Liver (tissue), 9 donors: ENCODE data around the gene SEMA4D. TPM values are rescaled to one million over a fixed set of nuclear protein-coding genes. Genes with fewer than 3 reads are reported as not detected.

Source experiments
- DNase-seq: peaks from one replicate; pipeline ENCODE4 v3.0.0-alpha.2; 2017; ENCODE audit warnings: low spot score
- H3K27ac ChIP-seq, 2 donors: one replicate each; pipeline ENCODE4 v1.7.0; 2013; ENCODE audit warnings: inconsistent platforms in 2 of 2, low read length in 2 of 2, control low read depth in 1 of 2, low read depth in 1 of 2, mild to moderate bottlenecking in 1 of 2
- H3K27me3 ChIP-seq, 4 donors: one replicate each; pipeline versions ENCODE4 v1.6.1 to v1.7.0; 2013; ENCODE audit warnings: low read length in 3 of 4, inconsistent platforms in 1 of 4, mild to moderate bottlenecking in 1 of 4, moderate library complexity in 1 of 4; ENCODE audit not compliant: control insufficient read depth in 4 of 4, insufficient read depth in 4 of 4
- H3K36me3 ChIP-seq, 4 donors: one replicate each; pipeline versions ENCODE4 v1.6.1 to v1.7.0; 2013; ENCODE audit warnings: low read length in 3 of 4, mild to moderate bottlenecking in 3 of 4, low read depth in 1 of 4, moderate library complexity in 1 of 4; ENCODE audit not compliant: control insufficient read depth in 4 of 4, insufficient read depth in 3 of 4
- H3K4me1 ChIP-seq, 4 donors: one replicate each; pipeline versions ENCODE4 v1.6.1 to v1.7.0; 2013; ENCODE audit warnings: low read length in 3 of 4, mild to moderate bottlenecking in 3 of 4, moderate library complexity in 1 of 4; ENCODE audit not compliant: control insufficient read depth in 4 of 4, insufficient read depth in 4 of 4
- H3K4me3 ChIP-seq, 3 donors: one replicate each; pipeline versions ENCODE4 v1.6.1 to v1.7.0; 2013; ENCODE audit warnings: low read length in 3 of 3, control low read depth in 1 of 3, low read depth in 1 of 3, mild to moderate bottlenecking in 1 of 3
- H3K9ac ChIP-seq, 2 donors: one replicate each; pipeline ENCODE4 v1.7.0; 2013; ENCODE audit warnings: low read length in 2 of 2, mild to moderate bottlenecking in 2 of 2, moderate library complexity in 2 of 2, control low read depth in 1 of 2, low read depth in 1 of 2
- H3K9me3 ChIP-seq, 4 donors: one replicate each; pipeline versions ENCODE4 v1.6.1 to v1.7.0; 2013; ENCODE audit warnings: low read length in 3 of 4; ENCODE audit not compliant: control insufficient read depth in 4 of 4
- EGR1 ChIP-seq, 2 donors: IDR thresholded peaks; 2 replicates each; pipeline ENCODE4 v1.6.1; 2016 to 2018; ENCODE audit warnings: antibody characterized with exemption in 2 of 2, low read depth in 2 of 2
- FOXA1 ChIP-seq: IDR thresholded peaks from 2 replicates; pipeline ENCODE4 v1.6.1; 2016; ENCODE audit warnings: antibody characterized with exemption
- FOXA2 ChIP-seq: IDR thresholded peaks from 2 replicates; pipeline ENCODE4 v1.6.1; 2016; ENCODE audit warnings: antibody characterized with exemption
- GABPA ChIP-seq, 2 donors: IDR thresholded peaks in 1 of 2; conservative IDR thresholded peaks in 1 of 2; 2 replicates each; pipeline ENCODE4 v1.6.1; 2016; ENCODE audit warnings: antibody characterized with exemption in 2 of 2, mild to moderate bottlenecking in 1 of 2, moderate library complexity in 1 of 2
- HNF4A ChIP-seq, 2 donors: conservative IDR thresholded peaks; 2 replicates each; pipeline ENCODE4 v1.6.1; 2016; ENCODE audit warnings: antibody characterized with exemption in 2 of 2, mild to moderate bottlenecking in 2 of 2
- HNF4G ChIP-seq: IDR thresholded peaks from 2 replicates; pipeline ENCODE4 v1.6.1; 2016; ENCODE audit warnings: antibody characterized with exemption
- JUND ChIP-seq, 2 donors: IDR thresholded peaks; 2 replicates each; pipeline ENCODE4 v1.6.1; 2016; ENCODE audit warnings: antibody characterized with exemption in 2 of 2
- NR2F2 ChIP-seq: IDR thresholded peaks from 2 replicates; pipeline ENCODE4 v1.6.1; 2016; ENCODE audit warnings: antibody characterized with exemption
- RAD21 ChIP-seq, 2 donors: IDR thresholded peaks; 2 replicates each; pipeline ENCODE4 v1.6.1; 2016; ENCODE audit warnings: antibody characterized with exemption in 2 of 2, mild to moderate bottlenecking in 2 of 2
- RXRA ChIP-seq, 2 donors: IDR thresholded peaks; 2 replicates each; pipeline ENCODE4 v1.6.1; 2017 to 2018; ENCODE audit warnings: antibody characterized with exemption in 2 of 2, mild to moderate bottlenecking in 1 of 2
- SP1 ChIP-seq: IDR thresholded peaks from 2 replicates; pipeline ENCODE4 v1.6.1; 2018; ENCODE audit warnings: antibody characterized with exemption, mild to moderate bottlenecking
- TAF1 ChIP-seq: conservative IDR thresholded peaks from 2 replicates; pipeline ENCODE4 v1.6.1; 2016; ENCODE audit warnings: antibody characterized with exemption, mild to moderate bottlenecking
- YY1 ChIP-seq: IDR thresholded peaks from 2 replicates; pipeline ENCODE4 v1.6.1; 2016; ENCODE audit warnings: antibody characterized with exemption, mild to moderate bottlenecking
- WGBS: extraction: QIAGEN DNeasy Blood & Tissue Kit; methylation state at CpG from one replicate; pipeline ENCODE4 v1.1.7; 2013; 5-methylcytosine and 5-hydroxymethylcytosine counted together
- polyA plus RNA-seq, 2 donors: library from polyadenylated mRNA; stranded (reverse) in 1 of 2; unstranded in 1 of 2; fragments of 200-250 nt in 1 of 2; fragments of >200 nt in 1 of 2; fragmentation: Nextera tagmentation in 1 of 2; extraction: Ambion mirVana in 1 of 2; gene quantifications; one replicate each; pipeline versions ENCODE4 v1.2.1 to v1.2.3, GENCODE V29; 2013 to 2015
- total RNA-seq, 2 donors: library from RNA; depleted of rRNA; stranded (reverse); fragments of >200 nt; gene quantifications; one replicate each; pipeline ENCODE4 v1.2.3, GENCODE V29; 2014
- TF ChIP-seq, protein P1 (sequence below): IDR thresholded peaks from 2 replicates; pipeline ENCODE4 v1.6.1; 2016; ENCODE audit warnings: antibody characterized with exemption
- TF ChIP-seq, protein P2 (sequence below): IDR thresholded peaks from 2 replicates; pipeline ENCODE4 v1.6.1; 2016; ENCODE audit warnings: antibody characterized with exemption
- TF ChIP-seq, protein P3 (sequence below): IDR thresholded peaks from 2 replicates; pipeline ENCODE4 v1.6.1; 2016; ENCODE audit warnings: antibody characterized with exemption, mild to moderate bottlenecking
- TF ChIP-seq, protein P4 (sequence below): fragments of 150-350 bp; IDR thresholded peaks from 2 replicates; pipeline ENCODE4 v1.5.1; 2017; ENCODE audit warnings: improper control_type of control experiment, low read depth, low read length; ENCODE audit not compliant: missing input control
- TF ChIP-seq, protein P5 (sequence below): IDR thresholded peaks from 2 replicates; pipeline ENCODE4 v1.6.1; 2016; ENCODE audit warnings: antibody characterized with exemption
- donor health status: healthy.
- donor health status: healthy.
- donor health status: healthy.
- donor health status: healthy.
- donor health status: healthy.

SEMA4D gene
- total and polyA plus RNA-seq, 4 donors: 1.4 to 12.0 (median 4.1) TPM

DNA sequence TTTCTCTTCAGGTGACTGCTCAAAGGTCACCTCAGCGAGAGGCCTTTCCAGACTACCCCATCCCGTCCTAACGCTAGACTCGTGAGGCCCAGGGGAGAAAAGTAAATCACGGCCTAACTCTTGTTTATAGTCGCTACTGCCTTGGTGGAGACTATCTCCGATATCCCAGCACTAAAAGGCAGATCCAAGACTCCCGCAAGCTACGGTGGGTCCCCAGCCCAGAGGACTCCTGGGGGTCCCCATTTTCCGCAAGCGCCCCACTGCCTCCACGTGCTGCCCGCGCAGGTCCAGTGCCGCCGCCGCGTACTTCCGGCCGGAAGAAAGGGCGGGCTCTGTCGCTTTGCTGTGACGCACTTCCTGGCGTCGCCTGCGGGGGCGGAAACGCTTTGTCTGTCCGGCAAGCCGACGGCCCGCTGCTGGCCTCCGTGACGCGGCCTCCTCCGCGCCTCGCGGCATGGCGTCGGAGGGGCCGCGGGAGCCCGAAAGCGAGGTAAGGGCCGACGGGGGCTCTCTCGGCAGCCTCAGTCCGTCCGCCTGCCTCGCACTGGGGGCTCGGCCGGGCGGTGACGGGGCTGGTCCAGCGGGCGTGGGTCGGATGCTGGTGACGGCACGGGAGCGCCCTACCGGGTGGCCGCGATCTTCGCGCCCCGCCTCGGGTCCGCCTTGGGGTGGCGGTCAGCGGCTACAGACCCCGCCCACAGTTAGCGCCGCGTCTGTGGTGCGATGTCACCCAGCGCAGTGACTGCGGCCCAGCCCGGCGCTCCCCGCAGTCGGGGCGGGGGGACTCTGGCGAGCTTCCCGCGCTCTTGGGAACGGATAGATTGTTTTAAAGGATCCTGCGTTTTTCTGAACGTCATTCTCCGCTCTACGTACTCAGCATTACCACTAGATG is 179.5 kb downstream of the SEMA4D start, which contains the start of gene SECISBP2:
SECISBP2 (plus strand) TSS at position 378 of the 892 bp plus-strand sequence; CDS start at position 455, 77 bp downstream.
- peak; percentile 96 for DNase-seq
- H3K36me3 ChIP-seq: no peaks in the 10 kb centered on the region
- H3K9ac ChIP-seq: peak within 1 kb of the TSS; percentile 87 to 99
- H3K9me3 ChIP-seq: no peaks in the 10 kb centered on the region
- H3K4me3 ChIP-seq: peak within 1 kb of the TSS; percentile 68 to 88 (median 86)
- peak within 1 kb of the TSS; percentile 97 to 100 for H3K27ac ChIP-seq
- H3K4me1 ChIP-seq: peaks cover 6 to 24% (median 18%) of the 10 kb centered on the region in 4 donors
- no peaks in the 10 kb centered on the region for H3K27me3 ChIP-seq
- TF ChIP-seq TAF1 (peak; percentile 3), GABPA (IDR thresholded peaks at IDR 0.05 in 1 of 2, conservative IDR thresholded peaks at IDR 0.05 in 1 of 2) (peak; percentile 90 to 98), RXRA (IDR thresholded peaks at IDR 0.05) (peak; percentile 50 to 61), SP1 (peak; percentile 64), NR2F2 (no peak), HNF4A (conservative IDR thresholded peaks at IDR 0.05) (peak; percentile 25 to 35), RAD21 (IDR thresholded peaks at IDR 0.05) (peak in 1 of 2 donors; percentile 78), FOXA1 (peak; percentile 69), FOXA2 (no peak), EGR1 (IDR thresholded peaks at IDR 0.05; ENCODE audit: low read depth in 2 of 2) (peak; percentile 99 to 100), YY1 (peak; percentile 64), JUND (IDR thresholded peaks at IDR 0.05) (no peak), HNF4G (no peak)
- TF ChIP-seq, protein P1, sequence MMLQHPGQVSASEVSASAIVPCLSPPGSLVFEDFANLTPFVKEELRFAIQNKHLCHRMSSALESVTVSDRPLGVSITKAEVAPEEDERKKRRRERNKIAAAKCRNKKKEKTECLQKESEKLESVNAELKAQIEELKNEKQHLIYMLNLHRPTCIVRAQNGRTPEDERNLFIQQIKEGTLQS: no peak
- TF ChIP-seq, protein P2, sequence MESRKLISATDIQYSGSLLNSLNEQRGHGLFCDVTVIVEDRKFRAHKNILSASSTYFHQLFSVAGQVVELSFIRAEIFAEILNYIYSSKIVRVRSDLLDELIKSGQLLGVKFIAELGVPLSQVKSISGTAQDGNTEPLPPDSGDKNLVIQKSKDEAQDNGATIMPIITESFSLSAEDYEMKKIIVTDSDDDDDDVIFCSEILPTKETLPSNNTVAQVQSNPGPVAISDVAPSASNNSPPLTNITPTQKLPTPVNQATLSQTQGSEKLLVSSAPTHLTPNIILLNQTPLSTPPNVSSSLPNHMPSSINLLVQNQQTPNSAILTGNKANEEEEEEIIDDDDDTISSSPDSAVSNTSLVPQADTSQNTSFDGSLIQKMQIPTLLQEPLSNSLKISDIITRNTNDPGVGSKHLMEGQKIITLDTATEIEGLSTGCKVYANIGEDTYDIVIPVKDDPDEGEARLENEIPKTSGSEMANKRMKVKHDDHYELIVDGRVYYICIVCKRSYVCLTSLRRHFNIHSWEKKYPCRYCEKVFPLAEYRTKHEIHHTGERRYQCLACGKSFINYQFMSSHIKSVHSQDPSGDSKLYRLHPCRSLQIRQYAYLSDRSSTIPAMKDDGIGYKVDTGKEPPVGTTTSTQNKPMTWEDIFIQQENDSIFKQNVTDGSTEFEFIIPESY: no peak
- TF ChIP-seq, protein P3, sequence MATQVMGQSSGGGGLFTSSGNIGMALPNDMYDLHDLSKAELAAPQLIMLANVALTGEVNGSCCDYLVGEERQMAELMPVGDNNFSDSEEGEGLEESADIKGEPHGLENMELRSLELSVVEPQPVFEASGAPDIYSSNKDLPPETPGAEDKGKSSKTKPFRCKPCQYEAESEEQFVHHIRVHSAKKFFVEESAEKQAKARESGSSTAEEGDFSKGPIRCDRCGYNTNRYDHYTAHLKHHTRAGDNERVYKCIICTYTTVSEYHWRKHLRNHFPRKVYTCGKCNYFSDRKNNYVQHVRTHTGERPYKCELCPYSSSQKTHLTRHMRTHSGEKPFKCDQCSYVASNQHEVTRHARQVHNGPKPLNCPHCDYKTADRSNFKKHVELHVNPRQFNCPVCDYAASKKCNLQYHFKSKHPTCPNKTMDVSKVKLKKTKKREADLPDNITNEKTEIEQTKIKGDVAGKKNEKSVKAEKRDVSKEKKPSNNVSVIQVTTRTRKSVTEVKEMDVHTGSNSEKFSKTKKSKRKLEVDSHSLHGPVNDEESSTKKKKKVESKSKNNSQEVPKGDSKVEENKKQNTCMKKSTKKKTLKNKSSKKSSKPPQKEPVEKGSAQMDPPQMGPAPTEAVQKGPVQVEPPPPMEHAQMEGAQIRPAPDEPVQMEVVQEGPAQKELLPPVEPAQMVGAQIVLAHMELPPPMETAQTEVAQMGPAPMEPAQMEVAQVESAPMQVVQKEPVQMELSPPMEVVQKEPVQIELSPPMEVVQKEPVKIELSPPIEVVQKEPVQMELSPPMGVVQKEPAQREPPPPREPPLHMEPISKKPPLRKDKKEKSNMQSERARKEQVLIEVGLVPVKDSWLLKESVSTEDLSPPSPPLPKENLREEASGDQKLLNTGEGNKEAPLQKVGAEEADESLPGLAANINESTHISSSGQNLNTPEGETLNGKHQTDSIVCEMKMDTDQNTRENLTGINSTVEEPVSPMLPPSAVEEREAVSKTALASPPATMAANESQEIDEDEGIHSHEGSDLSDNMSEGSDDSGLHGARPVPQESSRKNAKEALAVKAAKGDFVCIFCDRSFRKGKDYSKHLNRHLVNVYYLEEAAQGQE: peak; percentile 75
- TF ChIP-seq, protein P4, sequence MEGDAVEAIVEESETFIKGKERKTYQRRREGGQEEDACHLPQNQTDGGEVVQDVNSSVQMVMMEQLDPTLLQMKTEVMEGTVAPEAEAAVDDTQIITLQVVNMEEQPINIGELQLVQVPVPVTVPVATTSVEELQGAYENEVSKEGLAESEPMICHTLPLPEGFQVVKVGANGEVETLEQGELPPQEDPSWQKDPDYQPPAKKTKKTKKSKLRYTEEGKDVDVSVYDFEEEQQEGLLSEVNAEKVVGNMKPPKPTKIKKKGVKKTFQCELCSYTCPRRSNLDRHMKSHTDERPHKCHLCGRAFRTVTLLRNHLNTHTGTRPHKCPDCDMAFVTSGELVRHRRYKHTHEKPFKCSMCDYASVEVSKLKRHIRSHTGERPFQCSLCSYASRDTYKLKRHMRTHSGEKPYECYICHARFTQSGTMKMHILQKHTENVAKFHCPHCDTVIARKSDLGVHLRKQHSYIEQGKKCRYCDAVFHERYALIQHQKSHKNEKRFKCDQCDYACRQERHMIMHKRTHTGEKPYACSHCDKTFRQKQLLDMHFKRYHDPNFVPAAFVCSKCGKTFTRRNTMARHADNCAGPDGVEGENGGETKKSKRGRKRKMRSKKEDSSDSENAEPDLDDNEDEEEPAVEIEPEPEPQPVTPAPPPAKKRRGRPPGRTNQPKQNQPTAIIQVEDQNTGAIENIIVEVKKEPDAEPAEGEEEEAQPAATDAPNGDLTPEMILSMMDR: peak; percentile 80
- TF ChIP-seq, protein P5, sequence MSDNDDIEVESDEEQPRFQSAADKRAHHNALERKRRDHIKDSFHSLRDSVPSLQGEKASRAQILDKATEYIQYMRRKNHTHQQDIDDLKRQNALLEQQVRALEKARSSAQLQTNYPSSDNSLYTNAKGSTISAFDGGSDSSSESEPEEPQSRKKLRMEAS: peak; percentile 98
- WGBS: under 1% methylated on average over 91 of the region's 91 CpGs
